NCI-H2227 (cell line): ENCODE results near the gene GABRA1.

ENCODE experiments used
- DNase-seq: peaks from one replicate; lab custom pipeline; 2025; ENCODE audit not compliant: unreplicated experiment; lab: John Stamatoyannopoulos, UW

Gene GABRA1

GRCh38 chr5:161847941-161848391 is at the start of gene GABRA1:
Gene GABRA1, plus strand, starts transcription at chr5:161848120. Its CDS starts 2,691 bp downstream, at chr5:161850811.
- no peak for DNase-seq

GRCh38 chr5:161799316-161799715 is 48.6 kb upstream of the GABRA1 start:
- DNase-seq, result no peak

GRCh38 chr5:161804263-161804662 is 43.7 kb upstream of the GABRA1 start:
- no peak for DNase-seq

- DNase-seq, result no peak
Measured at GRCh38 chr5:161846746-161847145, 1.2 kb upstream of the GABRA1 start.

- no peak for DNase-seq
Measured at GRCh38 chr5:161847447-161847846, 473 bp upstream of the GABRA1 start.

GRCh38 chr5:161850491-161850890 is 2.6 kb downstream of the GABRA1 start:
- no peak for DNase-seq

GRCh38 chr5:161851691-161852299 is 3.9 kb downstream of the GABRA1 start:
- no peak for DNase-seq

- DNase-seq, result no peak
Measured at GRCh38 chr5:161857358-161857757, 9.4 kb downstream of the GABRA1 start.

- no peak for DNase-seq
Measured at GRCh38 chr5:161863259-161863658, 15.3 kb downstream of the GABRA1 start.

- DNase-seq, result no peak
Measured at GRCh38 chr5:161863811-161864210, 15.9 kb downstream of the GABRA1 start.

- DNase-seq, result no peak
Measured at GRCh38 chr5:161865510-161865909, 17.6 kb downstream of the GABRA1 start.

- DNase-seq, result no peak
Measured at GRCh38 chr5:161889971-161890370, 42.1 kb downstream of the GABRA1 start.

- DNase-seq, result no peak
Measured at GRCh38 chr5:161895514-161895913, 47.6 kb downstream of the GABRA1 start.

GRCh38 chr5:161897033-161897432 is 49.1 kb downstream of the GABRA1 start:
- no peak for DNase-seq

- DNase-seq, result no peak
Measured at GRCh38 chr5:161899590-161899989, 51.7 kb downstream of the GABRA1 start.

- no peak for DNase-seq
Measured at GRCh38 chr5:161900981-161901380, 53.1 kb downstream of the GABRA1 start.

GRCh38 chr5:161921781-161922180 is 73.9 kb downstream of the GABRA1 start:
- DNase-seq, result no peak

GRCh38 chr5:161924270-161924669 is 76.3 kb downstream of the GABRA1 start:
- DNase-seq, result no peak

- no peak for DNase-seq
Measured at GRCh38 chr5:161925960-161926359, 78.0 kb downstream of the GABRA1 start.

GRCh38 chr5:161934486-161934885 is 86.6 kb downstream of the GABRA1 start:
- no peak for DNase-seq

- no peak for DNase-seq
Measured at GRCh38 chr5:161944974-161945373, 97.1 kb downstream of the GABRA1 start.

GRCh38 chr5:161946911-161947310 is 99.0 kb downstream of the GABRA1 start:
- no peak for DNase-seq
